Measurements from ENCODE around the gene REXO2.

- TF ChIP-seq ZNF274 (IDR thresholded peaks at IDR 0.05; ENCODE audit: low read depth, low read length) (no peak), SUZ12 (IDR thresholded peaks at IDR 0.05; ENCODE audit: extremely low read depth, insufficient read depth, insufficient read length) (no peak), YY1 (IDR thresholded peaks at IDR 0.05; ENCODE audit: insufficient read depth, insufficient read length) (no peak)
Measured at GRCh38 chr11:114413958-114414357, 25.3 kb upstream of the REXO2 start.
